Karpas-422 (cell line): ENCODE data around the gene NME4. TPM values are rescaled to one million over a fixed set of nuclear protein-coding genes. Genes with fewer than 3 reads are reported as not detected.
"Not testable (repeated sequence)": the region's sequence is repeated elsewhere in the genome, so short reads cannot be mapped to it uniquely, and the experiment has no call there.

Source experiments
- DNase-seq: peaks from one replicate; pipeline ENCODE4 v3.0.0-alpha.2; 2015
- H2AFZ ChIP-seq: fragments of 200-600 bp; sonication (generic); 2 replicates; pipeline ENCODE4 v1.6.1; 2014; ENCODE audit warnings: antibody characterized with exemption, low read length, mixed read lengths
- H3K27ac ChIP-seq: fragments of 200-600 bp; sonication (generic); 2 replicates; pipeline ENCODE4 v1.5.1; 2014; ENCODE audit warnings: mild to moderate bottlenecking, low read length, moderate library complexity
- H3K27me3 ChIP-seq: fragments of 200-600 bp; sonication (generic); 2 replicates; pipeline ENCODE4 v1.6.1; 2014; ENCODE audit warnings: low read length, mixed read lengths
- H3K36me3 ChIP-seq: fragments of 200-600 bp; sonication (generic); 2 replicates; pipeline ENCODE4 v1.6.1; 2014; ENCODE audit warnings: low read length, mixed read lengths; ENCODE audit not compliant: insufficient read depth
- H3K4me1 ChIP-seq: fragments of 200-600 bp; sonication (generic); 2 replicates; pipeline ENCODE4 v1.6.1; 2014; ENCODE audit warnings: mild to moderate bottlenecking, low read length, mixed read lengths
- H3K4me2 ChIP-seq: fragments of 200-600 bp; sonication (generic); 2 replicates; pipeline ENCODE4 v1.6.1; 2014; ENCODE audit warnings: low read length, low read depth, mild to moderate bottlenecking; ENCODE audit not compliant: poor library complexity, severe bottlenecking
- H3K4me3 ChIP-seq: fragments of 200-600 bp; sonication (generic); 2 replicates; pipeline ENCODE4 v1.5.1; 2014; ENCODE audit warnings: mild to moderate bottlenecking, antibody characterized with exemption, low read length, mixed read lengths
- H3K79me2 ChIP-seq: fragments of 200-600 bp; sonication (generic); 2 replicates; pipeline ENCODE4 v1.6.1; 2014; ENCODE audit warnings: mild to moderate bottlenecking, low read length, mixed read lengths
- H3K9ac ChIP-seq: fragments of 200-600 bp; sonication (generic); 2 replicates; pipeline ENCODE4 v1.6.0; 2014; ENCODE audit warnings: low read length
- H3K9me2 ChIP-seq: fragments of 200-600 bp; sonication (generic), shearing (Covaris generic); replicated peaks from 2 replicates; pipeline ENCODE4 v1.6.0; 2014; ENCODE audit warnings: mild to moderate bottlenecking, low read length, moderate library complexity; ENCODE audit not compliant: insufficient read depth
- H3K9me3 ChIP-seq: fragments of 300-700, 200-600 bp; sonication (generic); 2 replicates; pipeline ENCODE4 v1.6.1; 2014; ENCODE audit warnings: low read length, mixed read lengths
- H4K20me1 ChIP-seq: fragments of 200-600 bp; sonication (generic); 2 replicates; pipeline ENCODE4 v1.6.1; 2014; ENCODE audit warnings: mild to moderate bottlenecking, antibody characterized with exemption, low read length, low read depth; ENCODE audit not compliant: insufficient read depth
- total RNA-seq: library from RNA; depleted of rRNA; stranded (reverse); fragments of >200 nt; shearing (Covaris generic); gene quantifications from 2 replicates; pipeline ENCODE4 v1.2.3, GENCODE V29; 2014; ENCODE audit warnings: low replicate concordance

Gene NME4
- total RNA-seq, 1 experiment from 2014 or later = 102 TPM

GRCh38 chr16:422179-422578 lies 25.2 kb downstream of the NME4 start:
- not testable (repeated sequence) for H3K9me3 ChIP-seq, H3K9ac ChIP-seq, H3K4me2 ChIP-seq, H4K20me1 ChIP-seq, H3K27ac ChIP-seq, H3K27me3 ChIP-seq, H3K36me3 ChIP-seq, H3K9me2 ChIP-seq, H2AFZ ChIP-seq, H3K79me2 ChIP-seq, DNase-seq, H3K4me3 ChIP-seq
- peaks cover 26% of the 10 kb centered on the region for H3K4me1 ChIP-seq

GRCh38 chr16:424033-424622 lies 27.1 kb downstream of the NME4 start:
- Histone ChIP-seq H3K9me3 (no peaks in the 10 kb centered on the region), H3K27me3 (no peaks in the 10 kb centered on the region), H3K79me2 (peaks cover 8% of the 10 kb centered on the region), H3K4me1 (peaks cover 30% of the 10 kb centered on the region), H3K36me3 (no peaks in the 10 kb centered on the region), H4K20me1 (peaks cover 16% of the 10 kb centered on the region; the same call in 1 of the 2 replicates), H3K9me2 (no peaks in the 10 kb centered on the region), H3K9ac (peak overlapping the region; percentile 71), H3K27ac (no peak overlapping the region), H3K4me2 (peak overlapping the region; percentile 88), H2AFZ (no peak overlapping the region), H3K4me3 (no peak overlapping the region)
- no peak for DNase-seq

DNA sequence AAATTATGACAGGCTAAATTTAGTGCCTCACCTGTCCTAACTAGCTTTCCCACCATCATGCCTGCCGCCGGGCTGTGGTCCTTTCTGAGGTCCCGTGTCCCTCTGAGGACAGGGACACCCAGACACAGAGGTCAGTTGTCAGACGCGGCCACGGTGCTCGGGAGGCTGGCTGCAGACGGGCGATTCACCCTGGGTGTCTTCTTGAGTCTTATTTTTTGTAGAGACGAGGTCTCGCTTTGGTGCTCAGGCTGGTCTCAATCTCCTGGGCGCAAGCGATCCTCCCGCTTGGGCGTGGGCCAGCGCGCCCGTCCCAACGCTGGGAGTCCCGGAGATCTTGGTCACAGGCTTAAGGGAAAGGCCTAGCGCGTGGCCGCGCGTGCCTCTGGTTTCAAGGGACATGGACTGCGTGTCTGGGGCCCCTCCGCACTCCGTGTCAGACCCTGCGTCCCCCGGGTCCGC lies 27.7 kb downstream of the NME4 start:
- Histone ChIP-seq H3K36me3 (no peaks in the 10 kb centered on the region), H3K79me2 (peaks cover 10% of the 10 kb centered on the region), H4K20me1 (peaks cover 16% of the 10 kb centered on the region; the same call in 1 of the 2 replicates), H3K27me3 (no peaks in the 10 kb centered on the region), H3K4me3 (peak overlapping the region; percentile 76), H3K9me3 (no peaks in the 10 kb centered on the region), H3K9ac (peak overlapping the region; percentile 71), H3K27ac (no peak overlapping the region), H3K4me2 (peak overlapping the region; percentile 88), H3K9me2 (no peaks in the 10 kb centered on the region), H3K4me1 (peaks cover 30% of the 10 kb centered on the region), H2AFZ (peak overlapping the region; percentile 99)
- DNase-seq = peak; percentile 36

- Histone ChIP-seq H4K20me1 (peaks cover 16% of the 10 kb centered on the region; the same call in 1 of the 2 replicates), H3K9me3 (no peaks in the 10 kb centered on the region), H3K36me3 (no peaks in the 10 kb centered on the region), H2AFZ (peak within 1 kb of the TSS; percentile 99), H3K9me2 (no peaks in the 10 kb centered on the region), H3K27ac (no peak within 1 kb of the TSS), H3K4me2 (peak within 1 kb of the TSS; percentile 88), H3K79me2 (peaks cover 10% of the 10 kb centered on the region), H3K4me1 (peaks cover 30% of the 10 kb centered on the region), H3K4me3 (peak within 1 kb of the TSS; percentile 81), H3K9ac (peak within 1 kb of the TSS; percentile 71), H3K27me3 (no peaks in the 10 kb centered on the region)
- peak; percentile 94 for DNase-seq
These were observed 28.2 kb downstream of the NME4 start, which contains the start of gene RAB11FIP3 for GRCh38 chr16:425082-425718. Gene RAB11FIP3, plus strand, starts transcription at chr16:425649. Its CDS starts 358 bp downstream, at chr16:426007.

GRCh38 chr16:425740-426114 lies 28.7 kb downstream of the NME4 start:
- peak overlapping the region; percentile 71 for H3K9ac ChIP-seq
- no peak for DNase-seq
- peaks cover 10% of the 10 kb centered on the region for H3K79me2 ChIP-seq
- no peak overlapping the region for H3K27ac ChIP-seq
- peak overlapping the region; percentile 76 for H3K4me3 ChIP-seq
- no peaks in the 10 kb centered on the region for H3K36me3 ChIP-seq
- no peaks in the 10 kb centered on the region for H3K9me3 ChIP-seq
- peaks cover 30% of the 10 kb centered on the region for H3K4me1 ChIP-seq
- H4K20me1 ChIP-seq = peaks cover 16% of the 10 kb centered on the region; the same call in 1 of the 2 replicates
- H3K9me2 ChIP-seq = no peaks in the 10 kb centered on the region
- H3K27me3 ChIP-seq = no peaks in the 10 kb centered on the region
- H2AFZ ChIP-seq = peak overlapping the region; percentile 99; the same call in 1 of the 2 replicates
- H3K4me2 ChIP-seq = peak overlapping the region; percentile 88

DNA sequence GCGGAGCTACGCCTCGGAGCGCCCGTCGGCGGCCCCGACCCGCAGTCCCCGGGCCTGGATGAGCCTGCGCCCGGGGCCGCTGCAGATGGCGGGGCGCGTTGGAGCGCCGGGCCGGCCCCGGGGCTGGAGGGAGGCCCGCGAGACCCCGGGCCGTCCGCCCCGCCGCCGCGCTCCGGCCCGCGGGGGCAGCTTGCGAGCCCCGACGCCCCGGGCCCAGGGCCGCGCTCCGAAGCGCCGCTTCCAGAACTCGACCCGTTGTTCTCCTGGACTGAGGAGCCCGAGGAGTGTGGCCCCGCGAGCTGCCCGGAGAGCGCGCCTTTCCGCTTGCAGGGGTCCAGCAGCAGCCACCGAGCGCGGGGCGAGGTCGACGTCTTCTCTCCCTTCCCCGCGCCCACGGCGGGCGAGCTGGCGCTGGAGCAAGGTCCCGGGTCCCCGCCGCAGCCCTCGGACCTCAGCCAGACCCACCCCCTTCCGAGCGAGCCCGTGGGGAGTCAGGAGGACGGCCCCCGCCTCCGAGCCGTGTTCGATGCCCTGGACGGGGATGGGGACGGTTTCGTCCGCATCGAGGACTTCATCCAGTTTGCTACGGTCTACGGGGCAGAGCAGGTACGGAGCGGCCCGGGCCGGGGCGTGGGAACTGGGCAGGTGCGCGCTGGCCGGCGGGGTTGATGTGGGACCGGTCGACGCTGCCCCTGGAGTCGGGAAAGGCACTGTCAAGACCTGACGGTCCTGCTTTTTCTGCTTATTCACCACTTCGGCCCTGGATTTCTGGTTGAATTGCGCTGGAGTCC lies 29.3 kb downstream of the NME4 start:
- peaks cover 16% of the 10 kb centered on the region; the same call in 1 of the 2 replicates for H4K20me1 ChIP-seq
- H2AFZ ChIP-seq = no peak overlapping the region
- H3K27me3 ChIP-seq = no peaks in the 10 kb centered on the region
- peak overlapping the region; percentile 70 for H3K4me2 ChIP-seq
- no peaks in the 10 kb centered on the region for H3K9me2 ChIP-seq
- H3K4me3 ChIP-seq = peak overlapping the region; percentile 81
- H3K9me3 ChIP-seq = no peaks in the 10 kb centered on the region
- no peaks in the 10 kb centered on the region for H3K36me3 ChIP-seq
- no peak overlapping the region for H3K27ac ChIP-seq
- H3K79me2 ChIP-seq = peaks cover 10% of the 10 kb centered on the region
- peak; percentile 50 for DNase-seq
- peak overlapping the region; percentile 71 for H3K9ac ChIP-seq
- peaks cover 30% of the 10 kb centered on the region for H3K4me1 ChIP-seq

GRCh38 chr16:426906-427249 lies 29.9 kb downstream of the NME4 start:
- no peak overlapping the region for H2AFZ ChIP-seq
- no peak overlapping the region for H3K27ac ChIP-seq
- H3K36me3 ChIP-seq = no peaks in the 10 kb centered on the region
- H3K4me2 ChIP-seq = peak overlapping the region; percentile 70
- peaks cover 30% of the 10 kb centered on the region for H3K4me1 ChIP-seq
- H3K9ac ChIP-seq = peak overlapping the region; percentile 71
- peak overlapping the region; percentile 81 for H3K4me3 ChIP-seq
- DNase-seq = no peak
- H3K9me3 ChIP-seq = no peaks in the 10 kb centered on the region
- peaks cover 10% of the 10 kb centered on the region for H3K79me2 ChIP-seq
- peaks cover 16% of the 10 kb centered on the region; the same call in 1 of the 2 replicates for H4K20me1 ChIP-seq
- no peaks in the 10 kb centered on the region for H3K27me3 ChIP-seq
- no peaks in the 10 kb centered on the region for H3K9me2 ChIP-seq

GRCh38 chr16:427250-427649 lies 30.3 kb downstream of the NME4 start:
- Histone ChIP-seq H3K4me1 (peaks cover 30% of the 10 kb centered on the region), H3K9me2 (no peaks in the 10 kb centered on the region), H3K36me3 (no peaks in the 10 kb centered on the region), H3K27me3 (no peaks in the 10 kb centered on the region), H4K20me1 (peaks cover 16% of the 10 kb centered on the region; the same call in 1 of the 2 replicates), H3K9ac (peak overlapping the region; percentile 71), H3K4me3 (peak overlapping the region; percentile 81), H2AFZ (no peak overlapping the region), H3K4me2 (peak overlapping the region; percentile 70), H3K79me2 (peaks cover 10% of the 10 kb centered on the region), H3K27ac (no peak overlapping the region), H3K9me3 (no peaks in the 10 kb centered on the region)
- no peak for DNase-seq
